AG08395 (cell line): ENCODE results near the gene DTD2.
"Not testable (repeated sequence)": the region's sequence is repeated elsewhere in the genome, so short reads cannot be mapped to it uniquely, and the experiment has no call there.

ENCODE experiments used
- DNase-seq: peaks from one replicate; pipeline ENCODE4 v3.0.0; 2012; ENCODE audit warnings: mixed read lengths, low spot score

DTD2 gene

DNA sequence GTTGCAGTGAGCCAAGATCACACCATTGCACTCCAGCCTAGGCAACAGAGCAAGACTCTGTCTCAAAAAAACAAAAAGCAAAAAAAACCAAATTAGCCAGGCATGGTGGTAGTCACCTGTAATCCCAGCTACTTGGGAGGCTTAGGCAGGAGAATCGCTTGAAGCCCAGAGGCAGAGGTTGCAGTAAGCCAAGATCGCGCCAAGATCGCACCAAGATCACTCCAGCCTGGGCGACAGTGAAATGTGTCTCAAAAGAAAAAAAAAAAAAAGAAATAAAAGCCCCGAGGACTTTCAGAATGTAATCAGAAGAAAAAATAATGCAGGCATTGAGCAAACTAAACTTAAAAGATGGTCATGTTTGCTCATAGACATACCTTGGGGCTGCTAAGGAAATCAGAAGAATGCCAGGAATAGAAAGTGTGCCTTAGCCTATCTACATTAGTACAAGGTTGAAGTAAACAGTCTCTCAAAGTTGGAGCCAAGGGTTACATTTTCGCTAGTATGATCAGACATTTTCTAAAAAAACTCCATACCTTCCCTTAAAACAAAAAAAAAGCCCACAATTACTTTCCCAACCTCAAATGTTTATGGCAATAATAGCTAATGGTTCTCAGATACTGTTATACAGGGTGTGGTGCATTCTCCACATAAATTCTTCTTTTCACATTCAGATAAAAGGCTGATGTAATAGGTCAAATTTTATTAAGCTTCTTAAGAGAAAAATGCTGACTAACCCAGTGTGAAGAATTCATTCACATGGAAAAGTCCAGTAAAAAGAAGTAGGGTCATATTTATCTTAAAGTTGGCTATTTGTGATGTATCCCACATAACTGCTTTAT lies 15.8 kb downstream of the DTD2 start:
- DNase-seq: peak; percentile 35

DNA sequence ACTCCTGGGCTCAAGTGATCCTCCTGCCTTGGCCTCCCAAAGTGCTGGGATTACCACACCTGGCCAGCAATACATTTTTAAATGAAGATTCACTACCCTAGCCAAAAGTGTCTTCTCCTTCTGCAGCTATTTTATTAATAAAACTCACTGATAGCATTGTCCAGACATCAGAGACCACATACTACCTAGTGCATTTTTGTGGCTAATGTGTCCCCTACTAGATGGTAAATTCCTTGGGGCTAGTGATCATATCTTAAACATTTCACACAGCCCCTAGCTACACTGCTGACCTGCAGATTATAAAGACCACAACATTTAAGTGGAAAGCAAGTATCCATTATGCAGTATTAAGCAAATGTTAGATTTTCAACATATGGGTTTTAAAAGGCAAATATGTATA lies 17.0 kb downstream of the DTD2 start:
- DNase-seq: no peak

DNA sequence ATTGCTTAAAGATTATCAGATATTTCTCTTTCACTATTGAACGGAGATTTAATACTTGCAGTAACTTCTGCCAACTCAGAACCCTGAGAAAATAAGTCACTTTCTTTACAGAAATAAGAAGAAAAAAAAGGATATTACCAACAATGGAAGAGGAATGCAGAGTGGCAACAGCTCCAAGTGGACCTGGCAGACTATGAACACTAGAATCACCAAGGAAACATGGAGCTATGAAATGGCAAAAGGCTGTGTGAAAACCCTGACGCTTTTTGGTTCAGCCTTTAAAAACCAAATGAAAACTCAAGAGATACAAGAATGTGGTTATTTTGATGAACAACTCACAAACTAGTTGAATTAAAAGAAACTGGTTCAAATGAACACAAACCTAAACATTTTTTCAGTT lies 17.7 kb downstream of the DTD2 start:
- DNase-seq: no peak

DNA sequence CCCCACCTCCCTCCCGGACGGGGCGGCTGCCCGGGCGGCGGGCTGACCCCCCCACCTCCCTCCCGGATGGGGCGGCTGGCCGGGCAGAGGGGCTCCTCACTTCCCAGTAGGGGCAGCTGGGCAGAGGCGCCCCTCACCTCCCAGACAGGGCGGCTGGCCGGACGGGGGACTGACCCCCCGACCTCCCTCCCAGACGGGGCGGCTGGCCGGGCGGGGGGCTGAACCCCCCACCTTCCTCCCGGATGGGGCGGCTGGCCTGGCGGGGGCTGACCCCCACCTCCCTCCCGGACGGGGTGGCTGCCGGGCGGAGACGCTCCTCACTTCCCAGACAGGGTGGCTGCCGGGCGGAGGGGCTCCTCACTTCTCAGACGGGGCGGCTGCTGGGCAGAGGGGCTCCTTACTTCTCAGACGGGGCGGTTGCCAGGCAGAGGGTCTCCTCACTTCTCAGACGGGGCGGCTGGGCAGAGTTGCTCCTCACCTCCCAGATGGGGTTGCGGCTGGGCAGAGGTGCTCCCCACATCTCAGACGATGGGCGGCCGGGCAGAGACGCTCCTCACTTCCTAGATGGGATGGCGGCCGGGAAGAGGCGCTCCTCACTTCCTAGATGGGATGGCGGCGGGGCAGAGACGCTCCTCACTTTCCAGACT lies 20.1 kb downstream of the DTD2 start:
- DNase-seq: not testable (repeated sequence)

DNA sequence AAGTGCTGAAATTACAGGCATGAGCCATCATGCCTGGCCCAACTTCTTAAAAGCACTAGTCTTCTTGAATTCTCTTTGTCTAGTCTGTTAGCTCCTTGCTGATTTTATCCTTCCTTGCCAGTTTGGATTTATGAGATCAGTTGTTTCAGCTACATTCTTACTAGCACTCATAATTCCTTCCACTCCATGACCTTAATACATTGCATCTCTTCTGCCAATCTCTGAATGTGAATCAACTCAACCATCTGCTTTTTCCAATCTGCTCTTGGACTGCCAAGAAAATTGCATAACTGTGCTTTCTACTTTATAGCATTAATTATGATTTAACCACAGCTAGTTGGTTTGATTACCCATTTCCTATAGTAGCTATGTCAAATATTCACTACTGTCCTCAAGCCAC lies 22.0 kb downstream of the DTD2 start:
- peak; percentile 58 for DNase-seq

DNA sequence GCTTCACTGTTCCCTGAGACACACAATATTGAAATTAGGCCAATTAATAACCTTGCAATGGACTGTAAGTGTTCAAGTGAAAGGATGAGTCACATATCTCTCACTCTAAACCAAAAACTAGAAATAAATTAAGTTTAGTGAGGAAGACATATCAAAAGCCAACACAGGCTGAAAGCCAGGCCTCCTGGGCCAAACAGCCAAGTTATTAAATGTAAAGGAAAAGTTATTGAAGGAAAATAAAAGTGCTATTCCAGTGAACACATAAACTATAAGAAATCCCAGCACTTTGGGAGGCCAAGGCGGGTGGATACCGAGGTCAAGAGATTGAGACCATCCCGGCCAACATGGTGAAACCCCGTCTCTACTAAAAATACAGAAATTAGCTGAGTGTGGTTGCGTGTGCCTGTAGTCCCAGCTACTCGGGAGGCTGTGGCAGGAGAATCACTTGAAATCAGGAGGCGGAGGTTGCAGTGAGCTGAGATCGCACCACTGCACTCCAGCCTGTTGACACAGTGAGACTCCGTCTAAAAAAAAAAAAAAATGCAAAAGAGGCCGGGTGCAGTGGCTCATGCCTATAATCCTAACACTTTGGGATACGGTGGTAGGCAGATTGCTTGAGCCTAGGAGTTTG lies 26.6 kb downstream of the DTD2 start:
- DNase-seq: no peak

DNA sequence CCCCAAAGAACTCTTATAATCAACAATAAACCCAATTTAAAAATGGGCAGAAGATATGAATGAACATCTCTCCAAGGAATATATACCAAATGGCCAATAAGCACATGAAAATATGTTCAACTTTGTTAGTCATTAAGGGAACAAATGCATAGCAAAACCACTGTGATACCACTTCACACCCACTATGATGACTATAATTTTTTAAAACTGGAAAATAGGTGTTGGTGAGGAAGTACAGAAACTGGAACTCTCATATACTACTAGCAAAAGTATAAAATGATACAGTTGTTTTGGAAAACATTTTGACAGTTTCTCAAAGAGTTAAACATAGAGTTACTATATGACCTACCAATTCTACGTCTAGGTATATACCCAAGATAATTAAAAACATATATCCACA lies 27.5 kb downstream of the DTD2 start:
- no peak for DNase-seq

DNA sequence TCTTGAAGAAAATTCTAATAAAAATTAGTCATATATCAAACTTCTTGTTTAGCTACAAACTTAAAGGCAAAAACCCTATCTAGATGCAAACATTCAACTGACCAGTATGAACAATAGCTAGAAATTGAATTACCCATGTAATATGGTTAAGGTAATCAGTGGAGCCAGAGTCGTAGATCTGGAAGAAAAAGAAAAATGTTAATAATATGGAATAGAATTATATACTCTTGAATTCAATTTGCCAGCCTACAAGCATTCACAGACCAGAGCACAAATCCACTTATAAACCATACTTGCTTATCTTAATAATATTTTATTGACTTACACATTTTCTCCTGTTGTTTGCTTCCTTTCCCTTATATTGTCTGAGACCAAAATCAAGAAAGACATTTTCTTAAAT lies 29.3 kb downstream of the DTD2 start:
- DNase-seq: no peak

DNA sequence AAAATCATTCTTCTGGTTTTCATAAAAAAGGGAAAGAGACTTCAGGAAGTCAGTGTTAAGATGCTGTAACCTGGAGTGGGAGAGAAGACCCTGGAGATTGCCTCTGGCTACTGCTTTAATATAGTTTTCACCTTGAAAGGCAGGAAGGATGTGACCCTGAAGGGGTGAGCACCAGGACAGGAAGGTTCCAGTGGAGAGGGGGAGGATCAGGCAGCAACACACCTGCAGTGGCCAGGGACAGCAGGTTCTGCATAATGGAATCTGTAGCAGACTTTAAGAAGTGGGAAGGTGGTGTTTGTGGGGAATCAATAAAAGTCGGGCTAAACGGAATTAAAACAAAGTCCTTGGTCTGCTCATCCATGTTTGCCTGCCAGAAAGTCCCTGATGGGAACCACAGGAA lies 30.6 kb downstream of the DTD2 start:
- DNase-seq: no peak

DNA sequence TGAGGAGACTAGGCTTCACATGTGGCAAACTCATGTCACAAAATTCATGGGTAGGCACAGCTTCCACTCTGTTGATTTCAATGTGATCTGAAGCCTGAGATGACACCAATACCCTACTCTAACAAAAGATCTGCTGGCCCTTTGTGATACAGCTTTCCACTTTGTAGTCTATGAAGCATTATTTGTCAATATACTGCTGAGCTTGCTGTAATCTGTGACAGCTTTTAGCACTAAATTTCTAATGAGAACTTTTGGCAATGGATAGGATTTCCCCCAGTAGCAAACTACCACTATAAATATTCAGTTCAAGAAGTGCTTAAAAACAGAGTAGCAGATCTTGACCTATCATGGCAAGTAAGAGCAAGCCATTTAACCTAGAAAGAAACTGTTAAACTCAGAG lies 31.4 kb downstream of the DTD2 start:
- DNase-seq: no peak

DNA sequence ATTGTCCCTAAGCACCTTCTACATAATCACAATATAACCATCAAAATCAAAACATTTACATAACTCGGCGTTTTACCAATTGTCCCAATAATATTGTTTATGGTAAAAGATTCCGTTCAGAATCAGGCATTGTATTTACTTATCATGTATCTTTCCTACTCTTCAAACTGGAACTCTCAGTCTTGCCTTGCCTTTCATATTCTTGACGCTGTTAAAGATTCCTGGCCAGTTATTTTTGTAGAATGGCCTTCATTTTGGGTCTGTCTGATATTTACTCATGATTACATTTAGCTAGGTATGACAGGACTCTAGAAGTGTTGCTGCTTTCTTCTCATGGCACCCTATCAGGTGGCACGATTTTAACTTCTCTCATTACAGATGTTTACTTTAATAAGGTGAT lies 36.1 kb downstream of the DTD2 start:
- no peak for DNase-seq

DNA sequence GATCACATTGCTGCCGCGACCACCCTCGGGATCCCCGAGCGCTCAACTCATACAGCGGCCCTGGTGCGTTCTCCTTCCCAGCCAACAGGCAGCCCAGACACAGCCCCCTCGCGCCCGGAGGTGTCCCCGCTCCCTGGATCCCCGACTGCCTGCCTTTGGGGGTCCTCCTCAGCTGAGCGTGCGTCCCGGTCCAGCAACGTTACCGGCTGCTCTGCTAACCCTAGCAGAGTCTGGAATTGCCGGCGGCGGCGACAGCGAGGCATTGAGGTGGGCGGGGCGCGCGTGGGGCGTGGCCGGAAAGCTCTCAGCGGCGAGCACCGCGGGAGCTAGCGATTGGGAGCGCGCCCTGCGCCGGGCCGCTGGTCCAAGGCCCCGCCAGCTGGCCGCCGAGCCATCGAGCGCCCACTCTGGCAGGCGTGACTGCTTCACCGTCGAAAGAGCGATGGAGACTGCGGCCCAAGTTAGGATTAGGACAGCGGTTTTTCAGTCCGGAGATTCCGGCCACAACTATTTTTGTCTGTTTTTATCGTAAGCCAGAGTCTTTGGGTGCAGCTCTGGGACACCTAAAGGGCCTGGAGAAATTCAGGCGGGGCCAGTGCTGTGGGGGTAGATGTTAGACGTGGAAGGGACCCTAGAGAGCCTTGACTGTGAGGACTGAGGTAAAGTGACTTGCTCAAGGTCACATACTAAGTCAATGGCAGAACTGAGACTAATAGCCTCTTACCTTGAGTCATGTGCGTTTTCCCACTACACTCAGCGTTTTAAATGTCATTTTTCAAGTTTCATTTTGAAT lies 36.8 kb downstream of the DTD2 start, which contains the start of gene HEATR5A:
TSS of gene HEATR5A (minus strand) at position 232 of the 793 bp plus-strand sequence. CDS start 17,575 bp downstream, outside the sequence.
- DNase-seq: peak; percentile 96

DNA sequence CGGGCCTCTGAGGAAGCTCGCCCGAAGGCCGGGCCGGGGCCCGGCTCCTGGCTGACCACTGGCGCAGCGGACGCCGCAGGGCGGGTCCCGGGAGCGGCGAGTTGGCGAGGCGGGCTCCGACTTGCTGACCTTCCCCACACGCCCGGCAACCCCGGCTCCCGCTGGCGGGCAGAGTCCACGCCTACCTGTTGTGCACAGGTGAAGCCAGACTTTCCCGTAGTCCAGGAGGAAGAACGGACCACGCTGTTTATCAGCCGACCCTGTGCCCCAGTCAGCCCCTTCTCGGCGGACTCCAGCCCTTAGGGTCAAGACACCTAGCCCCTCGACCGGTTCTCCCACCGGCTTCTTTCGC lies 37.4 kb downstream of the DTD2 start:
- DNase-seq: peak; percentile 68

DNA sequence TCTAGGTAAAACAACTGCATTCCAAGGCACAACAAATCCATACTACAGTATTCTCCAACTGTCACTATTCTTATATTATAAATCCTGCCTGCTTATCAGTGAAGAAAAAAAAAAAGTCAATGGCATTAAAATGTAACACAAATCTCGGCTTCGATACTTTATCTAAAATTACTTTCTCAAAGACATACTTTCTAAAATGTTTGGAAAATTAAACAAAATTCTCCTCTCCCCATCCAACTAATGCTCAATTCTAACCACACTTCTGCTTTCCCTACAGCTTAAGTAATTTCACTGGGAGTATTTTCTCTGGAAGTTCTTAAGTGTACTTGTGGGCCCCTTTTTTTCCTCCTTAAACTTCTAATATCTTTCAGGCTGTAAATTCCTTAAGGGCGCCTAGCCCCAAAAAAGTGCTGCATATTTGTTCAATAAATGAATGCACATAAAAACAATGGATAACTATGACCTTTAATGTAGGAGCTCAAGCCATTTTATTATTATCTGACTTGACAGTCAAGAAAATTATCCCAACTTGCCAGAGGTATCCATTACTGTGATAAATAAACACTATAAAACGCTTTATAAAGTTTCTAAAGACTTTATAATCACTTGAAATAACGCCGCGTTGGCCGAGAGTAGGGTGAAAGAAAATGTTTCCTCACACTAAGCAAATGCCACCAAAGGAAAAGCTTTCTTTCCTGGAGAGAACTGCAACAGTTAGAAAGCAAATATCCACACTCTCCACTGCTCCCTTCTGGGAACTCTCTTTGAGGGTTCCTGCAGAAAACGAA lies 37.9 kb downstream of the DTD2 start:
- no peak for DNase-seq

DNA sequence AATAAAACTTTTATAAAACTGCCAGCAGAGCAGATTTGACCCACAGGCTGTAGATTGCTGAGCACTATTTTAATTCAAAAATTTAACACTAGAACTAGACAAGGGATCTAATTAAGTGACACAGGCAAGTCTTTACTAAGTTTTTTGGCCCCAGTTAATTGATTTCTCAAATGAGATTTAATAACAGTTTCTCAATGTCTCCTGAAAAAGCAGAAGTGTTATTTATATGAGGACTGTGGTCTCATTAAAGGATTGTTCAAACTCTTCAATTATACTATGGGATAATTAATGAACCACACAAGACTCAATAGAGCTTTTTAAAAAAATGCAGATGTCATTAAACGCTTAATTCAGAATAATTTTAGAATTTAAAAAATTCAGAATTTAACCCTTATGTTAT lies 38.9 kb downstream of the DTD2 start:
- no peak for DNase-seq

DNA sequence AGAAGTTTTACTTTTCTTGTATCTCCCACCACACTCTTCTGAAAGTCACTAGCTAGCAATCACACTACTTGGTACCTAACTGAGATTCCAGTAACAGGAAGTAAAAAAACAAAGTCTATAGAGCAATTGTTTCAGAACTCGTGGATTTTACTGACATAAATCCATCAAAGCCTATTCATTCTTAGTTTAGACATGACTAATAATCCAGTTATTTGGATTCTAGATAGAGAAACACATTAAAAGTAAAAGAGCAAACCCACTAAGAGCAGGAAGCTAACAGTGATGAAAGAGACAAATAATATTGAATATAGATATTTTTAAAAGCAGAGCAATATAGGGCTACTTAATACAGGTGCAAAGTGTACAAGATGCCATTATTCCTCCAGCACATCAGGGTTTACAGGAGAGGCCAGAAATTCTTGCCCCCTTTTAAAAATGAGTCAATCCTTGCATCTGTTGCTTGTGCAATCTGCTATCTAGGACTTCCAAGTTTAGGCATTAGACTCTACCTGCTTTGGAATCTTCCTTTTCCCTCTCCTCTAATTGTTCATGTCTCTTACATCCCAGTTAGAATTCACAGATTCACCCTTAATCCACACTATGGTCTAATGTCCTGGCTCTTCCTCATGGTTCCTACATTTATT lies 43.0 kb downstream of the DTD2 start:
- no peak for DNase-seq

DNA sequence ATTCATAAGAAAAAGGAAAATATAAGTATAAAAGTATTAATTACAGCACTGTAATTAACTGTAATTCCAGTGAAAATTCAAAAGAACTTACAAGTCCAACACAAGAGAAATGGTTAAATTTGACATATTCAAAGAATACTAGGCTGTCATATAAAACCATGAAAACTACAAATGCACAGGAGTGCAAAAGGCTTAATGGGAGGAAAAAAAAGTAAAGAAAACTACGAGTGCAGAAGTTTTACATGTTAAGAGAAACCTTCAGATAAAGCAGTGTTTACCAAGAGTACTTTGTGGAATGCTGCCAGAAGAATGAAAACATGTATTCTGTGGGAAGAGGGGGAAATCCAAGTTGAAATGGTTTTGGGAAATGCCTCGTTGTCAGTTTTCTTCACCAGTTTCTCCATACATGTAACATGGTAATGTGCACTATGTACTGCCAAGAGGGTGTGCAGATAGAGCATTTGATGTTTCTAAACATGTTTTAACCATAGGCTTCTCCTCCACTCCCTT lies 46.0 kb downstream of the DTD2 start:
- no peak for DNase-seq

DNA sequence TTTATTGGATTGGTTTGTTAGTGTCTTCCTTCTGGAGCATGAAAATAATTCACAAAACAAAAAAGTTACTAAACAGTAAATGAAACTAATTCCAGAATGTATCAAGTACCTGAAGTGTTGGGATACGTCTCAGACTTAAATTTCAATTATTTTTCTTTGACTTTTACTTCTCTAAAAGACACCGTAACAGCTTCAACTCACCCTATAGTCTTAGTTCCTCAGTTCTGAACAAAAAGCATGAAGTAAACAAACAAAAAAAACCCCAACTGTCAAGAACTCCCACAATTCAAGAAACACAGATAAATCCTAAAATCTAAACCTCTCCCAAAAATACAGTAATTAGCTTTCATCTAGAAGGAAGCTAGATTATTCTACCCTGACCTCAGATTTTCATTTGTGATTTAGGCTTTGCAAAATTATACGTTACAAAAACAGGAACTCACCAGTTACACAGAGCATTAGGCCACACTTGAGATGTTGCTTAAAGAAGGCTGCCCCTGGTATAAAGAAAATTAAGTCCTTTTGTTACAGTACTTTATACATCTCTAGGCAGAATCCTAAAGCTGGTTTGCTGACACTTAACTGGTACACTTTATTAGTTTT lies 47.2 kb downstream of the DTD2 start:
- no peak for DNase-seq

DNA sequence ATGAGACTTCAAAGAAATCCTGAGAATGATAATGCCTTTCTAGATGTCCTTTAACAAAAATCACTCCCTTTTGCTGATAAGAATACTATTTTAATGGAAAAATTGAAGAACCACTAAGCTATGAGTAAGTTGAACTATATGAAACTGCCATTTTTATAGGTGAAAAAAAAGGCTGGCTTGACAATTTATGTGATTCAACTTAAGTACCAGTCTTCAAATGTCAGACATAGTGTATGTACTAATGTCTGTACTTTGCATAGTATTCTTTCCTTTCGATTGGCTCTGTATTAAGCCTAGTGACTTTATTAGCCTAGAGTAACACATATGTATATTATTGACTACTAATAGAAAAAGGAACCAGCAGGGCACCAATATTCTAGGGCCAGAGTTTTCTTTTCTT lies 48.9 kb downstream of the DTD2 start:
- no peak for DNase-seq

DNA sequence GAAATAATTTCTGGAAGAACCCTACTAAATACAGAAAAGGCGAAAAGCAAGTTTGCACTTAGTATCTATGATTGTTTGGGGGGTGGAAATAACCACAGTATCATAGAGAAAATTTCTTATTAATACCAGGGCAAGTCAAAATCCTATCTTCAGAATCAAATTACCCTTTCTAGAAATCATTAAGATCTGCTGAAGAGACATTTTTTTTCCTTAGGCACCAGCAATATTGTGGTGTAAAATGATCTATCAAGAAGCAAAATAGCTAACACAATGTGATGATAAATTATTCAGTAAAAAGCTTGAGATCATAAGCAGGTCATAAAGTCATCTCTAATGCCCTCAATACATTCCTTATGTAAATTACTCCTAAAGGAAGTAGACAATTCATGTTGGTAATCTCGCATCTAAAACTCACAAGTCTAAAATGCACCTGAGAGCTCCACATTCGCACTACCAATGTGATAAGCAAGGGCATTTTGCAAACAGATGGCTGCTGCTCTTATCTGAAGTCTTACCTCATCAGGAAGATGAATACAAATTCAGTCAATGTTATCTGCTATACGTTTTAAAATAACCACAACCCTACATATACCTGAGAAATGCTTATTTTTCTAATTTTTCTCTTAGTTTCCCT lies 51.6 kb downstream of the DTD2 start:
- no peak for DNase-seq
